Mammary epithelial cell (primary cell): Measurements from ENCODE around the gene ARHGAP30.

ENCODE experiments used
- CTCF ChIP-seq, 2 donors: IDR thresholded peaks in 1 of 2; conservative IDR thresholded peaks in 1 of 2; 2 replicates each; pipeline ENCODE4 v1.5.1; 2011 to 2012; ENCODE audit warnings: inconsistent platforms in 2 of 2, low read length in 2 of 2, mild to moderate bottlenecking in 2 of 2, control low read depth in 1 of 2, low read depth in 1 of 2; ENCODE audit not compliant: insufficient read depth in 1 of 2; ENCODE audit errors: extremely low read depth in 1 of 2
- EZH2 ChIP-seq: IDR thresholded peaks from 2 replicates; pipeline ENCODE4 v1.6.1; 2012; ENCODE audit warnings: low read length, inconsistent platforms, borderline replicate concordance

- TF ChIP-seq CTCF (conservative IDR thresholded peaks at IDR 0.05 in 1 of 2, IDR thresholded peaks at IDR 0.05 in 1 of 2; ENCODE audit: extremely low read depth in 1 of 2, insufficient read depth in 1 of 2, low read depth in 1 of 2, low read length in 2 of 2): no peak
- no peak for TF ChIP-seq EZH2
These were observed 6.7 kb upstream of the ARHGAP30 start for GRCh38 chr1:161076410-161076809.
